Cardiac fibroblast (primary cell): Measurements from ENCODE around the gene SLIT3.

Experiments used
- DNase-seq, 2 donors: peaks; one replicate each; pipeline versions ENCODE4 v3.0.0 to v3.0.0-alpha.2; 2010; ENCODE audit warnings: low read depth in 2 of 2
- H3K4me3 ChIP-seq, 2 donors: replicated peaks in 1 of 2; 1 replicate in 1 of 2; 2 replicates in 1 of 2; pipeline ENCODE4 v1.5.1; 2011; ENCODE audit warnings: low read depth in 2 of 2, low read length in 2 of 2, mild to moderate bottlenecking in 2 of 2, moderate library complexity in 1 of 2
- CTCF ChIP-seq: IDR thresholded peaks from one replicate; pipeline ENCODE4 v1.5.1; 2011; ENCODE audit warnings: low read depth, mild to moderate bottlenecking, low read length, inconsistent platforms

SLIT3 gene

GRCh38 chr5:168669156-168669555 lies 631.8 kb downstream of the SLIT3 start:
- no peak for TF ChIP-seq CTCF
- DNase-seq = no peak
- H3K4me3 ChIP-seq = no peak overlapping the region

GRCh38 chr5:168668078-168668477 lies 632.9 kb downstream of the SLIT3 start:
- DNase-seq = no peak
- no peak for TF ChIP-seq CTCF
- H3K4me3 ChIP-seq = no peak overlapping the region

- no peak for TF ChIP-seq CTCF
- no peak for DNase-seq
- no peak overlapping the region for H3K4me3 ChIP-seq
These were observed 633.6 kb downstream of the SLIT3 start for GRCh38 chr5:168667301-168667840.

GRCh38 chr5:168666356-168666755 lies 634.6 kb downstream of the SLIT3 start:
- no peak for TF ChIP-seq CTCF
- DNase-seq = no peak
- no peak overlapping the region for H3K4me3 ChIP-seq

- no peak for DNase-seq
- TF ChIP-seq CTCF = no peak
- no peak overlapping the region for H3K4me3 ChIP-seq
These were observed 637.5 kb downstream of the SLIT3 start for GRCh38 chr5:168663276-168664004.

- DNase-seq = no peak
- TF ChIP-seq CTCF = no peak
These were observed 639.1 kb downstream of the SLIT3 start for GRCh38 chr5:168661593-168662485.

More at GRCh38 chr5:168661593-168662485, 639.1 kb downstream of the SLIT3 start:
- no peak overlapping the region for H3K4me3 ChIP-seq
